ENCODE measurements around the gene GPR137C.

The GPR137C gene

DNA sequence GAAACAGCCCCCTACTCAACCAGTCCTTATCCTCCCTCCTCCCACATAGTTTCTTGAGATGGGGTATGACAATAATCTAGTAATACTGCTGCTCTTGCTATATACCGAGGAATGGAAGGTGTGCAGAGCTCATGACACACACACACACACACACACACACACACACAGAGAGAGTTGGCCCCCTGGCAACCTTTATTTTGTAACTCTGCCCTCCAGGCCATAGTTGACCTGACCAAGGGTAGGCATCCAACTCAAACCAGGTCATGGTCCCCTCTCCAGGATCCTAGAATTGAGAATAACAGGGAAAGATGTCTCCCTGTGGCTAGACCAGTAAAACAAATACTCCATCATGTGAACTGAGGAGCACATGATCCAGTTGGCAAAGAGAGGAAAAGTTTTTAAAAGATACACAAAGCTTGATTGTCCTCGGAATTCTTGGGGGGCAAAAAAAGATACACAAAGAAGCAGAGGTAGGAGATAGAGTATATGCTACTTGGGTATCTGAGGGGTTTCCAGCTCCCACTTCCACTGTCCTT lies 131.4 kb downstream of the GPR137C start:
- no peak for DNase-seq

DNA sequence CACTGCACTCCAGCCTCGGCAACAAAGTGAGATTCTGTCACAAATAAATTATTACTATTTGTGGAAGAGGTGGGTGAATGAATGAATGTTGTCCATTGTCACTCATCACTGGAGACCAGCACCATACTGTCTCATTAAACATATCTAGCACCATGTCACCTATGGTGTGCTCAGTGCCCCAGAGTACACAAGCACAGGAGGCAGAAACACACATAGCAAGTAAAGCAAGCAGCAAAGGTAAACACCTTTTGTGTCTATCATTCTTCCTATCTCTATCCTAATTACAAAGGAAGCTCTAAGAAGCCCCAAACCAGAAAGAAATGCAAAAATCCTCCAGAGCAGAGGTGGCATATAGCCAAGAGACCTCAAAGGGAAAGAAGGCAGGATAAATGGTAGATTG lies 133.5 kb downstream of the GPR137C start:
- no peak for DNase-seq

Data from fibroblast of skin of scalp (primary cell).